Transverse colon (tissue), 4 donors: Measurements from ENCODE around the gene SDF2L1. TPM values are rescaled to one million over a fixed set of nuclear protein-coding genes. Genes with fewer than 3 reads are reported as not detected.
"Not testable (repeated sequence)": the region's sequence is repeated elsewhere in the genome, so short reads cannot be mapped to it uniquely, and the experiment has no call there.

Experiments used
- DNase-seq: peaks from one replicate; pipeline ENCODE4 v3.0.0-alpha.2; 2019
- H3K27ac ChIP-seq, 4 donors: fragments of 200-600 bp; sonication (generic); 2 replicates each; pipeline ENCODE4 v1.5.1; 2016 to 2018; ENCODE audit warnings: inconsistent platforms in 4 of 4
- H3K27me3 ChIP-seq: fragments of 200-600 bp; sonication (generic); 2 replicates; pipeline ENCODE4 v1.5.1; 2017; ENCODE audit warnings: inconsistent platforms
- H3K36me3 ChIP-seq, 4 donors: fragments of 200-600 bp; sonication (generic); 2 replicates each; pipeline ENCODE4 v1.5.1; 2017 to 2019; ENCODE audit warnings: inconsistent platforms in 4 of 4
- H3K4me1 ChIP-seq, 4 donors: fragments of 200-600 bp; sonication (generic); 2 replicates each; pipeline ENCODE4 v1.5.1; 2017 to 2020; ENCODE audit warnings: inconsistent platforms in 4 of 4
- H3K4me3 ChIP-seq, 4 donors: fragments of 200-600 bp; sonication (generic); 1 replicate in 1 of 4; 2 replicates in 3 of 4; pipeline versions ENCODE4 v1.5.1 to v1.6.1; 2017 to 2019; ENCODE audit warnings: inconsistent platforms in 4 of 4
- H3K9me3 ChIP-seq, 2 donors: fragments of 200-600 bp; sonication (generic); 2 replicates each; pipeline ENCODE4 v1.5.1; 2017 to 2019; ENCODE audit warnings: inconsistent platforms in 2 of 2
- EP300 ChIP-seq: sonication (generic); formaldehyde crosslinking; IDR thresholded peaks from one replicate; pipeline ENCODE4 v1.6.1; 2017; ENCODE audit warnings: antibody characterized with exemption, low read depth
- POLR2A ChIP-seq: fragments of 450-650 bp; IDR thresholded peaks from one replicate; pipeline ENCODE4 v1.6.1; 2016; ENCODE audit warnings: antibody characterized with exemption, mild to moderate bottlenecking, moderate library complexity
- POLR2AphosphoS5 ChIP-seq, 3 donors: sonication (generic); formaldehyde crosslinking; IDR thresholded peaks; one replicate each; pipeline ENCODE4 v1.6.1; 2016; ENCODE audit warnings: antibody characterized with exemption in 3 of 3
- WGBS, 2 donors: methylation state at CpG; one replicate each; pipeline ENCODE4 v1.1.5; 2018; ENCODE audit warnings: low coverage in 1 of 2; 5-methylcytosine and 5-hydroxymethylcytosine counted together
- in situ Hi-C, 4 donors: fragments of 200-750 bp; cut with MboI; loops; one replicate each; pipeline versions ENCODE4 v1.15.0 to v1.15.1; 2017; ENCODE audit warnings: low sequenced_read_pairs in 3 of 4, low pct_ligation_motif_present in 1 of 4, low pct_unique_long_range_greater_than_20kb in 1 of 4
- intact Hi-C: fragments of 100-400 bp; cut with DNase I; formaldehyde crosslinking; loops from one replicate; pipeline ENCODE4 v1.15.1; 2023; ENCODE audit warnings: low total_unique reads
- total RNA-seq, 4 donors: library from RNA; depleted of rRNA; stranded (reverse); fragments of >200 nt; gene quantifications; one replicate each; pipeline ENCODE4 v1.1.0, GENCODE V29; 2016
- TF ChIP-seq, protein P1 (sequence below), 5 experiments: fragments of 200-600 bp in 3 of 5; fragments of 450-650 bp in 2 of 5; sonication (generic) in 3 of 5; IDR thresholded peaks; 1 replicate in 2 of 5; 2 replicates in 3 of 5; pipeline ENCODE4 v1.5.1; 2016 to 2017; ENCODE audit warnings: antibody characterized with exemption in 5 of 5, inconsistent platforms in 3 of 5, mild to moderate bottlenecking in 2 of 5, moderate library complexity in 1 of 5

SDF2L1 gene
- total RNA-seq, 4 donors from 2014 or later: 34.0 to 55.7 (median 39.5) TPM; not detected in 1

DNA sequence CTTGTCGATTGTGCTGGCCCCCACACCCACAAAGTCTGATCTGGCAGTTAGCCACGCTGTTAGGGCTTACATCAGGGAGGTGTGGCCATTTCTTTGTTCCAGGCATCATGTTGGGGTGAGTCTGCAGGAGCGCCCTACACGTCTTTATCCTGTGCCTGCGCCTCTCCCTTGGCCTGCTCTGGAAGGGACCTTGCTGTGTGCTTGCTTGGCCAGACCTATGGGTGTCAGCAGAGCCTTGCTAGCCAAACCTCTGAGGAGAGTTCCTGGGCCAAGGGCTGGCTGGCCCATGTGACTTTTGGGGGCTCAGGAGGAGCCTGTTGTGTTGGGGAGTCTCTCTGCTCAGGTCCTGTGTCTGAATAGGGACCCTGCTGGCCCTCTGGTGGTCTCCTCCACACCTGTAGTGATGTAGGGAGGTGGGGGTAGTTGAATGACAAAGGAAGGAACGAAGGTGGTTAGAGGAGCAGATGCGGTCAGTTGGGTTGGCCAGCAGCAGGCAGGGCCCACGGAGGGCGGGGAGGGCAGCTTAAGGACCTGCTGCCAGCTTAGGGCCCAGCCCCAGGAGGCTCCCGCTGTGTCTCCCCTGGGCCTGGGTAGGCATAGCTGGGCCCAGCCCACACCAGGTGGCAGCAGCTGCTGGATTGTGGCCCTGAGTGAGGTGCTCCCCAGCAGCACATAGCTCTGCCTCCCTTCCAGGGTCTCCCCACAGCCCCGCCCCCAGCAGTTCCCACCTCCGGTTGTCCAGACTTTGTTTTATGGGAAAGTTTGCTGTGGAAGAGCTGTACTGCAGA lies 31.6 kb downstream of the SDF2L1 start:
- WGBS, 2 donors: 93 to 95% methylated on average over 2 to 12 of the region's 12 CpGs
- Histone ChIP-seq H3K9me3 (no peaks in the 10 kb centered on the region), H3K27ac (no peak overlapping the region), H3K36me3 (peaks cover 0 to 55% (median 23%) of the 10 kb centered on the region in 4 donors), H3K4me3 (no peak overlapping the region), H3K27me3 (no peaks in the 10 kb centered on the region), H3K4me1 (no peaks in the 10 kb centered on the region)
- no peak for TF ChIP-seq EP300
- TF ChIP-seq POLR2A: no peak
- TF ChIP-seq, protein P1, sequence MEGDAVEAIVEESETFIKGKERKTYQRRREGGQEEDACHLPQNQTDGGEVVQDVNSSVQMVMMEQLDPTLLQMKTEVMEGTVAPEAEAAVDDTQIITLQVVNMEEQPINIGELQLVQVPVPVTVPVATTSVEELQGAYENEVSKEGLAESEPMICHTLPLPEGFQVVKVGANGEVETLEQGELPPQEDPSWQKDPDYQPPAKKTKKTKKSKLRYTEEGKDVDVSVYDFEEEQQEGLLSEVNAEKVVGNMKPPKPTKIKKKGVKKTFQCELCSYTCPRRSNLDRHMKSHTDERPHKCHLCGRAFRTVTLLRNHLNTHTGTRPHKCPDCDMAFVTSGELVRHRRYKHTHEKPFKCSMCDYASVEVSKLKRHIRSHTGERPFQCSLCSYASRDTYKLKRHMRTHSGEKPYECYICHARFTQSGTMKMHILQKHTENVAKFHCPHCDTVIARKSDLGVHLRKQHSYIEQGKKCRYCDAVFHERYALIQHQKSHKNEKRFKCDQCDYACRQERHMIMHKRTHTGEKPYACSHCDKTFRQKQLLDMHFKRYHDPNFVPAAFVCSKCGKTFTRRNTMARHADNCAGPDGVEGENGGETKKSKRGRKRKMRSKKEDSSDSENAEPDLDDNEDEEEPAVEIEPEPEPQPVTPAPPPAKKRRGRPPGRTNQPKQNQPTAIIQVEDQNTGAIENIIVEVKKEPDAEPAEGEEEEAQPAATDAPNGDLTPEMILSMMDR (IDR thresholded peaks at IDR 0.05): no peak
- intact Hi-C loops: no loop called here
- no peak for DNase-seq
- in situ Hi-C loops: no loop called here

DNA sequence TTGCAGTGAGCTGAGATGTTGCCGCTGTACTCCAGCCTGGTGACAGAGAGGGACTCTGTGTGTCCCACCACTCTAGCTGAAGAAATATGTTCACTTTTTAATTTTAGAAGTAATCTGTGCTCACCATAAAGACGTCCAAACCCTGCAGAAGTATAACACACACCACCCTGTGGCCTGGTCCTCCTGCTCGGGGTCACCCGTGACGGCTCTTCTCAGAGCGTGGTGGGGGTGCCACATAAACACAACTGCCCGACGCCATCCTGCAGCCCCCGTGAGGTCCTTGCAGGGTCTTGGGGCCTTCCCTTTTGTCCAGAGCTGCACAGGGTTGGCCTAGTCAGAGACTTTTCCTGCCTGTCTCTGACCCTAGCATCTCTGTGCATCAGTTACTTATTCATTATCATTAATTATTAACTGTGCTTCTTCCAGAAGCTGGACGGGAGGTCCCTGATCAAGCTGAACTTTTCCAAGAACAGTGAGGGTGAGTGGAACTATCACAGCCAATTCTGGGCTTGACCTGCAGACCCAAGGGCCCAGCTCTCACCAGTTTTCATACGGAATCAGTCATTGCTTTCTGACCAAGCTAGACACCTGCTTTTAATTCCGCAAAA lies 32.6 kb downstream of the SDF2L1 start:
- Histone ChIP-seq H3K9me3 (no peaks in the 10 kb centered on the region), H3K4me3 (no peak overlapping the region), H3K4me1 (no peaks in the 10 kb centered on the region), H3K36me3 (peaks cover 0 to 52% (median 23%) of the 10 kb centered on the region in 4 donors), H3K27me3 (no peaks in the 10 kb centered on the region), H3K27ac (no peak overlapping the region)
- DNase-seq: no peak
- 93% methylated on average over 12 of the region's 12 CpGs; no CpG with 5 or more reads in 1 of the 2 donors for WGBS, 2 donors
- in situ Hi-C loops: no loop called here
- TF ChIP-seq POLR2A (no peak), POLR2AphosphoS5 (IDR thresholded peaks at IDR 0.05) (no peak), EP300 (no peak)
- TF ChIP-seq, protein P1 (IDR thresholded peaks at IDR 0.05): no peak
- intact Hi-C loops: no loop called here

DNA sequence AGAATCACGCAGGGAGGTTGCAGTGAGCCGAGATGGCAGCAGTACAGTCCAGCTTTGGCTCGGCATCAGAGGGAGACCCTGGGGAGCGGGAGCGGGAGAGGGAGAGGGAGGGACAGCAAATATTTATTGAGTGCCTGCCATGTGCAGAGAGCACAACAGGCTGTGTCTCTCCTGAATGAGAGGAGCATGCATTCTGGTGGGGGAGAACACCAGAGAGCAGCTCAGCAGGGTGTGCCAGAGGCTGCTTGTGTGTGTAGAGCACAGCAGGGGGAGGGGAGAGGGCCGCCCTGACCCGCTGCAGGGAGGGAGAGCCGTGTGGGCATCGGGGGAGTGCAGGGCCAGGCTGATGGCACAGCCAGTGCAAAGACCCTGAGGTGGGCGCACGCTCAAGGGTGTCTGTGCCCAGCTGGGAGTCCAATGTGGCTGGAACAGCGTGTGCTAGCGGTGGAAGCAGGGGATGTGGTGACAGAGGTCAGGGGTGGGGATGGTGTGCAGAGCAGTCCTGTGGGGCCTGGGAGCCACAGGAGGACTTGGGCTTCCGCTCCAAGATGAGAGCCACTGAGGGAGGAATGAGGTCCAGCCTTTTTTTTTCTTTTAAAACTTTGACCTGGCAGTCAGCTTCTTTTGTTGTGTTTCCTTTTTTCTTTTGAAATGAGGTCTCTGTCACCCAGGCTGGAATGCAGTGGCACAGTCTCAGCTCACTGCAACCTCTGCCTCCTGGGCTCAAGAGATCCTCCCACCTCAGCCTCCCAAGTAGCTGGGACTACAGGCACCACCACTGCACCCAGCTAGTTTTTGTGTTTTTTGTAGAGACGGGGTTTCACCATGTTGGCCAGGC lies 35.7 kb downstream of the SDF2L1 start:
- intact Hi-C loops: no loop called here
- TF ChIP-seq POLR2AphosphoS5 (IDR thresholded peaks at IDR 0.05): no peak
- H3K27me3 ChIP-seq: no peaks in the 10 kb centered on the region
- H3K36me3 ChIP-seq: peaks cover 0 to 35% (median 15%) of the 10 kb centered on the region in 4 donors
- no peak overlapping the region for H3K4me3 ChIP-seq
- no peaks in the 10 kb centered on the region for H3K4me1 ChIP-seq
- DNase-seq: no peak
- in situ Hi-C loops: no loop called here
- WGBS, 2 donors: 92% methylated on average over 15 of the region's 15 CpGs; no CpG with 5 or more reads in 1 of the 2 donors
- no peak overlapping the region for H3K27ac ChIP-seq
- no peaks in the 10 kb centered on the region for H3K9me3 ChIP-seq

DNA sequence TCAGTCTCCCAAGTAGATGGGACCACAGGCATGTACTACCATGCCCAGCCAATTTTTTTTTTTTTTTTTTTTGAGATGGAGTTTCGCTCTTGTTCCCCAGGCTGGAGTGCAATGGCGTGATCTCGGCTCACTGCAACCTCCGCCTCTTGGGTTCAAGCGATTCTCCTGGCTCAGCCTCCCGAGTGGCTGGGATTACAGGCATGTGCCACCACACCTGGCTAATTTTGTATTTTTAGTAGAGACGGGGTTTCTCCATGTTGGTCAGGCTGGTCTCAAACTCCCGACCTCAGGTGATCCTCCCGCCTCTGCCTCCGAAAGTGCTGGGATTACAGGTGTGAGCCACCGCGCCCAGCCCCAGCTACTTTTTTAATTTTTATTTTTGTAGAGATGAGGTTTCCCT lies 36.7 kb downstream of the SDF2L1 start:
- H3K4me1 ChIP-seq, H3K27ac ChIP-seq, H3K27me3 ChIP-seq, in situ Hi-C loops, H3K9me3 ChIP-seq, intact Hi-C loops, DNase-seq, H3K4me3 ChIP-seq: not testable (repeated sequence)
- WGBS, 2 donors: 98% methylated on average over 12 of the region's 12 CpGs; no CpG with 5 or more reads in 1 of the 2 donors
- peaks cover 0 to 26% (median 10%) of the 10 kb centered on the region in 4 donors for H3K36me3 ChIP-seq

DNA sequence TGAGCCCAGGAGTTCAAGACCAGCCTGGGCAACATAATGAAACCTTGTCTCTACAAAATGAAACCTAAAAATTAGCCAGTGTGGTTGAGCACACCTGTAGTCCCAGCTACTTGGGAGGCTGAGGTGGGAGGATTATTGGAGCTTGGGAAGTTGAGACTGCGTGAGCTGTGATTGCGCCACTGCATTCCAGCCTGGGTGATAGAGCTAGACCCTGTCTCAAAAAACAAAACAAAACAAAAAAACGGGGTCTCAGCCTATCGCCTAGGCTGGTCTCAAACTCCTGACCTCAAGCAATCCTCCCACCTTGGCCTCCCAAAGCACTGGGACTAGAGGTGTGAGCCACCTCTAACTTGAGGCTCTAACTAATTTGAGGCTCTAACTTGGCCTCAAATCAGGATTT lies 37.3 kb downstream of the SDF2L1 start:
- WGBS, 2 donors: 84 to 100% methylated on average over 1 to 4 of the region's 4 CpGs
- no peaks in the 10 kb centered on the region for H3K9me3 ChIP-seq
- no peak overlapping the region for H3K27ac ChIP-seq
- H3K36me3 ChIP-seq: peaks cover 0 to 21% (median 8%) of the 10 kb centered on the region in 4 donors
- intact Hi-C loops (no loop called here), in situ Hi-C loops (no loop called here)
- no peak for DNase-seq
- no peaks in the 10 kb centered on the region for H3K27me3 ChIP-seq
- no peak overlapping the region for H3K4me3 ChIP-seq
- no peak for TF ChIP-seq POLR2AphosphoS5 (IDR thresholded peaks at IDR 0.05)
- TF ChIP-seq, protein P1 (IDR thresholded peaks at IDR 0.05): no peak
- TF ChIP-seq POLR2A: no peak
- no peak for TF ChIP-seq EP300
- H3K4me1 ChIP-seq: no peaks in the 10 kb centered on the region
